Measurements from ENCODE around the gene SGMS1.

SGMS1 gene

GRCh38 chr10:50544095-50544856 lies 79.5 kb downstream of the SGMS1 start:
- no peak for TF ChIP-seq CTCF (IDR thresholded peaks at IDR 0.05; ENCODE audit: extremely low read depth, insufficient read depth, missing control alignments)
- in situ Hi-C loops (cut with MboI; ENCODE audit: low pct_unique_long_range_greater_than_20kb, low sequenced_read_pairs, unreplicated experiment), result no loop called here
- DNase-seq (ENCODE audit: low spot score), result no peak

GRCh38 chr10:50542871-50543270 lies 80.9 kb downstream of the SGMS1 start:
- DNase-seq (ENCODE audit: low spot score), result no peak
- in situ Hi-C loops (cut with MboI; ENCODE audit: low pct_unique_long_range_greater_than_20kb, low sequenced_read_pairs, unreplicated experiment), result no loop called here
- no peak for TF ChIP-seq CTCF (IDR thresholded peaks at IDR 0.05; ENCODE audit: extremely low read depth, insufficient read depth, missing control alignments)

- TF ChIP-seq CTCF (IDR thresholded peaks at IDR 0.05; ENCODE audit: extremely low read depth, insufficient read depth, missing control alignments), result no peak
- in situ Hi-C loops (cut with MboI; ENCODE audit: low pct_unique_long_range_greater_than_20kb, low sequenced_read_pairs, unreplicated experiment), result no loop called here
- DNase-seq (ENCODE audit: low spot score), result no peak
These were observed 81.8 kb downstream of the SGMS1 start for GRCh38 chr10:50541921-50542320.

- in situ Hi-C loops (cut with MboI; ENCODE audit: low pct_unique_long_range_greater_than_20kb, low sequenced_read_pairs, unreplicated experiment), result no loop called here
- TF ChIP-seq CTCF (IDR thresholded peaks at IDR 0.05; ENCODE audit: extremely low read depth, insufficient read depth, missing control alignments), result no peak
- no peak for DNase-seq (ENCODE audit: low spot score)
These were observed 82.4 kb downstream of the SGMS1 start for GRCh38 chr10:50541317-50541716.

GRCh38 chr10:50540826-50541122 lies 83.0 kb downstream of the SGMS1 start:
- DNase-seq (ENCODE audit: low spot score), result no peak
- in situ Hi-C loops (cut with MboI; ENCODE audit: low pct_unique_long_range_greater_than_20kb, low sequenced_read_pairs, unreplicated experiment), result no loop called here
- TF ChIP-seq CTCF (IDR thresholded peaks at IDR 0.05; ENCODE audit: extremely low read depth, insufficient read depth, missing control alignments), result no peak

GRCh38 chr10:50540069-50540825 lies 83.5 kb downstream of the SGMS1 start:
- DNase-seq (ENCODE audit: low spot score), result no peak
- TF ChIP-seq CTCF (IDR thresholded peaks at IDR 0.05; ENCODE audit: extremely low read depth, insufficient read depth, missing control alignments), result no peak
- in situ Hi-C loops (cut with MboI; ENCODE audit: low pct_unique_long_range_greater_than_20kb, low sequenced_read_pairs, unreplicated experiment), result no loop called here

Measured in GM13977 (cell line).